Endothelial cell of umbilical vein (primary cell): ENCODE results near the gene THSD4. TPM values are rescaled to one million over a fixed set of nuclear protein-coding genes. Genes with fewer than 3 reads are reported as not detected.

Experiments
- BruUV-seq: library from RNA; stranded (reverse); fragments of 400-500 nt; replicated peaks from 2 replicates; lab custom pipeline; 2021; lab: Mats Ljungman, UMichigan
- CTCF ChIA-PET: fragments of 300-600, 350-600 bp; sonication (Branson Sonifier 250); formaldehyde crosslinking; loops from one replicate; lab custom pipeline; 2021; ENCODE audit warnings: antibody characterized with exemption, inconsistent platforms; lab: Charles Lee
- POLR2A ChIA-PET: fragments of 300-600, 350-600 bp; sonication (Branson Sonifier 250); formaldehyde crosslinking; loops from one replicate; lab custom pipeline; 2021; ENCODE audit warnings: antibody characterized with exemption, inconsistent platforms; lab: Charles Lee
- DNase-seq: peaks from one replicate; pipeline ENCODE4 v3.0.0-alpha.2; 2011; ENCODE audit warnings: low read depth, low spot score
- FAIRE-seq: peaks from 2 replicates; lab custom pipeline; 2011; peaks lifted over from hg19 to GRCh38; lab: Jason Lieb, UNC
- H2AFZ ChIP-seq: 2 replicates; pipeline ENCODE4 v1.6.0; 2012; ENCODE audit warnings: low read depth, low read length, control low read depth, inconsistent platforms
- H3K27ac ChIP-seq: 2 replicates; pipeline ENCODE4 v1.5.1; 2011; ENCODE audit warnings: low read depth, mild to moderate bottlenecking, control low read depth, low read length, moderate library complexity; ENCODE audit not compliant: insufficient read depth
- H3K27me3 ChIP-seq, 2 experiments: 2 replicates each; pipeline versions ENCODE4 v1.6.0 to v1.6.1; 2011; ENCODE audit warnings: low read length in 2 of 2, mixed read lengths in 1 of 2; ENCODE audit not compliant: control insufficient read depth in 2 of 2, insufficient read depth in 2 of 2
- H3K36me3 ChIP-seq, 2 experiments: 2 replicates in 1 of 2; 3 replicates in 1 of 2; pipeline ENCODE4 v1.5.1; 2011; ENCODE audit warnings: low read length in 2 of 2, mild to moderate bottlenecking in 1 of 2, moderate library complexity in 1 of 2; ENCODE audit not compliant: control insufficient read depth in 2 of 2, insufficient read depth in 2 of 2; ENCODE audit errors: extremely low read depth in 1 of 2
- H3K4me1 ChIP-seq: 3 replicates; pipeline ENCODE4 v1.5.1; 2011; ENCODE audit warnings: mild to moderate bottlenecking, low read length; ENCODE audit not compliant: control insufficient read depth, insufficient read depth; ENCODE audit errors: extremely low read depth
- H3K4me2 ChIP-seq: 2 replicates; pipeline ENCODE4 v1.6.1; 2011; ENCODE audit warnings: low read length, control low read depth, mixed read lengths; ENCODE audit not compliant: insufficient read depth
- H3K4me3 ChIP-seq, 3 experiments: fragments of 200-600 bp in 1 of 3; sonication (generic), shearing (Covaris generic) in 1 of 3; replicated peaks in 1 of 3; 2 replicates each; pipeline ENCODE4 v1.5.1; 2011 to 2016; ENCODE audit warnings: control low read depth in 3 of 3, low read length in 3 of 3, mild to moderate bottlenecking in 2 of 3, inconsistent platforms in 1 of 3, low read depth in 1 of 3, moderate library complexity in 1 of 3; ENCODE audit not compliant: insufficient read depth in 1 of 3
- H3K79me2 ChIP-seq: 2 replicates; pipeline ENCODE4 v1.6.0; 2012; ENCODE audit warnings: low read length, inconsistent platforms; ENCODE audit not compliant: control insufficient read depth, insufficient read depth
- H3K9ac ChIP-seq: replicated peaks from 2 replicates; pipeline ENCODE3; 2011; ENCODE audit warnings: low read length, control low read depth; ENCODE audit not compliant: insufficient read depth; ENCODE audit errors: extremely low read depth
- H3K9me1 ChIP-seq: replicated peaks from 3 replicates; pipeline ENCODE4 v1.6.0; 2011; ENCODE audit warnings: mild to moderate bottlenecking, low read length; ENCODE audit not compliant: control insufficient read depth, insufficient read depth; ENCODE audit errors: extremely low read depth
- H3K9me3 ChIP-seq: replicated peaks from 2 replicates; pipeline ENCODE4 v1.5.1; 2012; ENCODE audit warnings: low read length, inconsistent platforms; ENCODE audit not compliant: control insufficient read depth, insufficient read depth
- H4K20me1 ChIP-seq: replicated peaks from 2 replicates; pipeline ENCODE3; 2011; ENCODE audit warnings: mild to moderate bottlenecking, low read length; ENCODE audit not compliant: control insufficient read depth, insufficient read depth; ENCODE audit errors: extremely low read depth
- CTCF ChIP-seq, 2 donors: IDR thresholded peaks; 1 replicate in 1 of 2; 2 replicates in 1 of 2; pipeline ENCODE4 v1.5.1; 2011; ENCODE audit warnings: low read length in 2 of 2, mild to moderate bottlenecking in 2 of 2, moderate library complexity in 2 of 2, control low read depth in 1 of 2, inconsistent platforms in 1 of 2, low read depth in 1 of 2; ENCODE audit not compliant: insufficient read depth in 1 of 2; ENCODE audit errors: extremely low read depth in 1 of 2
- EZH2 ChIP-seq: IDR thresholded peaks from 2 replicates; pipeline ENCODE4 v1.6.1; 2012; ENCODE audit warnings: borderline replicate concordance, low read depth, mild to moderate bottlenecking, moderate library complexity, low read length, inconsistent platforms; ENCODE audit not compliant: severe bottlenecking
- FOS ChIP-seq: IDR thresholded peaks from 2 replicates; pipeline ENCODE4 v1.6.1; 2011; ENCODE audit warnings: mild to moderate bottlenecking, low read length, moderate library complexity, borderline replicate concordance; ENCODE audit not compliant: insufficient read depth
- GATA2 ChIP-seq: IDR thresholded peaks from 2 replicates; pipeline ENCODE4 v1.7.0; 2011; ENCODE audit warnings: low read depth, mild to moderate bottlenecking, moderate library complexity, mixed read lengths, low read length; ENCODE audit not compliant: insufficient read length, insufficient read depth
- JUN ChIP-seq: IDR thresholded peaks from 2 replicates; pipeline ENCODE4 v1.6.1; 2011; ENCODE audit warnings: borderline replicate concordance, low read depth; ENCODE audit not compliant: insufficient read length, insufficient read depth
- MAX ChIP-seq: IDR thresholded peaks from 2 replicates; pipeline ENCODE4 v1.6.1; 2011; ENCODE audit not compliant: insufficient read depth, insufficient read length
- MYC ChIP-seq: IDR thresholded peaks from one replicate; pipeline ENCODE4 v1.6.1; 2011; ENCODE audit warnings: mild to moderate bottlenecking, low read depth, low read length
- POLR2A ChIP-seq: IDR thresholded peaks from 2 replicates; pipeline ENCODE4 v1.6.1; 2012; ENCODE audit warnings: low read depth, mild to moderate bottlenecking, control low read depth, low read length
- POLR2AphosphoS5 ChIP-seq: IDR thresholded peaks from 2 replicates; pipeline ENCODE4 v1.6.1; 2012; ENCODE audit warnings: low read depth, mild to moderate bottlenecking, control low read depth, low read length, moderate library complexity; ENCODE audit not compliant: insufficient read depth
- dilution Hi-C: fragments of 300-500 bp; cut with MboI; formaldehyde crosslinking; loops from one replicate; pipeline ENCODE4 v1.15.0; 2019; ENCODE audit warnings: low sequenced_read_pairs; ENCODE audit not compliant: extremely low pct_ligation_motif_present
- intact Hi-C: fragments of 100-400 bp; cut with micrococcal nuclease; formaldehyde crosslinking; loops from one replicate; pipeline ENCODE4 v1.10.0; 2022
- polyA plus RNA-seq, 4 experiments: library from polyadenylated mRNA; depleted of rRNA in 3 of 4; stranded (reverse) in 3 of 4; unstranded in 1 of 4; fragments of >200 nt; gene quantifications; 2 replicates each; pipeline versions ENCODE4 v1.2.1 to v1.2.3, GENCODE V29; 2011 to 2012; ENCODE audit warnings: missing spikeins in 1 of 4
- total RNA-seq: library from RNA; stranded (reverse); gene quantifications from 2 replicates; pipeline ENCODE4 v1.2.3, GENCODE V29; 2021

Gene THSD4
- total and polyA plus RNA-seq, 2 donors (not counting 3 experiments of a cell fraction or from before 2014, with no cell fraction given), result 9.9 to 25.4 TPM

- no peak overlapping the region for H3K27ac ChIP-seq
- no peak overlapping the region for H3K9ac ChIP-seq
- ChIA-PET CTCF (interaction anchor here (1.2 to 12.4 kb wide), 8 partner anchors 8 to 358 kb away, joined by 3 to 235 read pairs (median 5); no protein-coding TSS in a partner anchor), POLR2A (no interaction called here)
- FAIRE-seq (no peak), DNase-seq (no peak)
- no peaks in the 10 kb centered on the region for H3K9me1 ChIP-seq
- H3K79me2 ChIP-seq, result no peaks in the 10 kb centered on the region
- H3K9me3 ChIP-seq, result no peaks in the 10 kb centered on the region
- intact Hi-C loops (no loop called here), dilution Hi-C loops (no loop called here)
- H2AFZ ChIP-seq, result no peak overlapping the region
- no peaks in the 10 kb centered on the region for H3K27me3 ChIP-seq
- BruUV-seq, result no TSS peak
- no peak overlapping the region for H3K4me2 ChIP-seq
- H3K4me1 ChIP-seq, result no peaks in the 10 kb centered on the region
- no peaks in the 10 kb centered on the region for H3K36me3 ChIP-seq
- TF ChIP-seq POLR2AphosphoS5 (no peak), FOS (no peak), GATA2 (no peak), POLR2A (no peak), MYC (no peak), MAX (no peak), CTCF (IDR thresholded peaks at IDR 0.05; ENCODE audit: extremely low read depth in 1 of 2, insufficient read depth in 1 of 2, low read depth in 1 of 2, low read length in 2 of 2) (no peak), EZH2 (no peak), JUN (no peak)
- H4K20me1 ChIP-seq, result no peaks in the 10 kb centered on the region
- H3K4me3 ChIP-seq, result no peak overlapping the region
Measured at GRCh38 chr15:71798641-71799040, 683.4 kb downstream of the THSD4 start.
